Ovary (tissue), 9 donors: Measurements from ENCODE around the gene PET100. TPM values are rescaled to one million over a fixed set of nuclear protein-coding genes. Genes with fewer than 3 reads are reported as not detected.

ENCODE experiments used
- DNase-seq, 5 donors: peaks; one replicate each; pipeline ENCODE4 v3.0.0-alpha.2; 2019 to 2020
- H3K27ac ChIP-seq, 2 donors: fragments of 200-600 bp; one replicate each; pipeline versions ENCODE4 v1.5.1 to v1.8.0; 2019 to 2022
- H3K27me3 ChIP-seq: fragments of 200-600 bp; one replicate; pipeline ENCODE4 v1.8.0; 2022
- H3K36me3 ChIP-seq: fragments of 200-600 bp; sonication (generic); one replicate; pipeline ENCODE4 v1.5.1; 2019
- H3K4me1 ChIP-seq: one replicate; pipeline ENCODE4 v1.8.1; 2013; ENCODE audit warnings: mild to moderate bottlenecking, moderate library complexity; ENCODE audit not compliant: insufficient read depth
- H3K4me3 ChIP-seq: fragments of 200-600 bp; sonication (generic); one replicate; pipeline ENCODE4 v1.5.1; 2017
- H3K9me3 ChIP-seq, 2 donors: fragments of 200-600 bp in 1 of 2; sonication (generic) in 1 of 2; one replicate each; pipeline versions ENCODE4 v1.5.1 to v1.8.1; 2013 to 2019; ENCODE audit warnings: mild to moderate bottlenecking in 1 of 2, moderate library complexity in 1 of 2
- CTCF ChIP-seq, 3 donors: fragments of 450-650 bp in 2 of 3; fragments of 200-600 bp in 1 of 3; IDR thresholded peaks; one replicate each; pipeline versions ENCODE4 v1.5.1 to v1.8.0; 2016 to 2022; ENCODE audit warnings: antibody characterized with exemption in 3 of 3, mild to moderate bottlenecking in 1 of 3
- EP300 ChIP-seq: sonication (generic); formaldehyde crosslinking; IDR thresholded peaks from one replicate; pipeline ENCODE4 v1.6.1; 2017; ENCODE audit warnings: antibody characterized with exemption
- POLR2A ChIP-seq: fragments of 450-650 bp; IDR thresholded peaks from one replicate; pipeline ENCODE4 v1.6.1; 2017; ENCODE audit warnings: antibody characterized with exemption, mild to moderate bottlenecking, moderate library complexity
- WGBS, 3 donors: extraction: QIAGEN DNeasy Blood & Tissue Kit in 1 of 3; methylation state at CpG; one replicate each; pipeline versions ENCODE4 v1.1.5 to v1.1.7; 2013 to 2017; 5-methylcytosine and 5-hydroxymethylcytosine counted together
- intact Hi-C, 4 donors: fragments of 100-400 bp; cut with DNase I; formaldehyde crosslinking; loops; one replicate each; pipeline versions ENCODE4 v1.11.0 to v1.15.1; 2022 to 2023
- polyA plus RNA-seq, 2 donors: library from polyadenylated mRNA; stranded (reverse); fragments of 200-250 nt in 1 of 2; fragments of 350-450 nt in 1 of 2; fragmentation: Illumina TruSeq in 1 of 2; extraction: RNeasy Lipid Tissue Mini Kit (QIAGEN cat#74804) in 1 of 2; gene quantifications; one replicate each; pipeline ENCODE4 v1.2.3, GENCODE V29; 2013 to 2014
- total RNA-seq, 7 donors: library from RNA; depleted of rRNA in 2 of 7; stranded (reverse); fragments of >200 nt in 2 of 7; fragmentation: NEBNext Ultra II Directional in 3 of 7; extraction: Animal tissue kit (Norgen Biotek cat#: 25700) in 3 of 7; gene quantifications; one replicate each; pipeline versions ENCODE4 v1.1.0 to v1.2.4, GENCODE V29; 2016 to 2023
- donor health status: DM: no; HTN: no; CAD: no; lungs with moderate emphysema.
- donor health status: DM: no; HTN: no; CAD: no.
- donor health status: Bipolar disorder and iron deficiency.
- donor health status: DM: yes; HTN: yes; CAD: no.
- donor health status: DM: no; HTN: no; CAD: no.
- donor health status: DM: yes; HTN: yes; CAD: no.

The PET100 gene
- total and polyA plus RNA-seq, 9 donors, result 11.9 to 77.8 (median 53.7) TPM

GRCh38 chr19:7632340-7633203, 3.0 kb downstream of the PET100 start:
- Histone ChIP-seq H3K4me3 (no peak overlapping the region), H3K27ac (no peak overlapping the region), H3K4me1 (peaks cover 13% of the 10 kb centered on the region), H3K27me3 (no peaks in the 10 kb centered on the region), H3K9me3 (no peaks in the 10 kb centered on the region), H3K36me3 (no peaks in the 10 kb centered on the region)
- intact Hi-C loops, result no loop called here
- 81 to 89% (median 88%) methylated on average over 40 of the region's 40 CpGs for WGBS, 3 donors
- no peak for DNase-seq
- TF ChIP-seq POLR2A (no peak), EP300 (no peak), CTCF (IDR thresholded peaks at IDR 0.05) (no peak)

- intact Hi-C loops, result no loop called here
- peaks cover 6% of the 10 kb centered on the region for H3K4me1 ChIP-seq
Measured at GRCh38 chr19:7633698-7634097, 4.1 kb downstream of the PET100 start, which contains the start of gene PCP2. Gene PCP2 (minus strand): TSS chr19:7633719. CDS start chr19:7633457, 262 bp downstream.

GRCh38 chr19:7635670-7636069, 6.1 kb downstream of the PET100 start:
- DNase-seq, result no peak
- Histone ChIP-seq H3K36me3 (no peaks in the 10 kb centered on the region), H3K27me3 (no peaks in the 10 kb centered on the region), H3K4me3 (no peak overlapping the region), H3K4me1 (peaks cover under 1% of the 10 kb centered on the region), H3K27ac (no peak overlapping the region), H3K9me3 (no peaks in the 10 kb centered on the region)
- intact Hi-C loops, result no loop called here
- WGBS, 3 donors, result 33 to 47% (median 35%) methylated on average over 6 of the region's 6 CpGs
- TF ChIP-seq EP300, result no peak
- TF ChIP-seq CTCF (IDR thresholded peaks at IDR 0.05), result no peak
- TF ChIP-seq POLR2A, result no peak

More at GRCh38 chr19:7633698-7634097, 4.1 kb downstream of the PET100 start, which contains the start of gene PCP2:
- Histone ChIP-seq H3K9me3 (no peaks in the 10 kb centered on the region), H3K27ac (no peak within 1 kb of the TSS), H3K27me3 (no peaks in the 10 kb centered on the region), H3K4me3 (no peak within 1 kb of the TSS), H3K36me3 (no peaks in the 10 kb centered on the region)
- no peak for DNase-seq
- WGBS, 3 donors, result 23 to 36% (median 25%) methylated on average over 2 of the region's 2 CpGs
- TF ChIP-seq POLR2A, result no peak
- TF ChIP-seq CTCF (IDR thresholded peaks at IDR 0.05), result no peak
- TF ChIP-seq EP300, result no peak

- 51 to 70% (median 64%) methylated on average over 16 of the region's 16 CpGs for WGBS, 3 donors
- Histone ChIP-seq H3K36me3 (no peaks in the 10 kb centered on the region), H3K27me3 (no peaks in the 10 kb centered on the region), H3K27ac (no peak overlapping the region), H3K4me3 (no peak overlapping the region), H3K9me3 (no peaks in the 10 kb centered on the region), H3K4me1 (no peaks in the 10 kb centered on the region)
- no peak for DNase-seq
- TF ChIP-seq EP300 (no peak), POLR2A (no peak), CTCF (IDR thresholded peaks at IDR 0.05) (no peak)
- intact Hi-C loops, result no loop called here
Measured at GRCh38 chr19:7636317-7636690, 6.7 kb downstream of the PET100 start.
